ENCODE data around the gene SERPINH1.

The SERPINH1 gene

GRCh38 chr11:75547617-75548058 lies 14.4 kb upstream of the SERPINH1 start:
- H3K4me3 ChIP-seq (ENCODE audit: low read depth, low read length) = no peak overlapping the region
- peak; percentile 6 for DNase-seq (ENCODE audit: low read depth)
- TF ChIP-seq, protein P1, sequence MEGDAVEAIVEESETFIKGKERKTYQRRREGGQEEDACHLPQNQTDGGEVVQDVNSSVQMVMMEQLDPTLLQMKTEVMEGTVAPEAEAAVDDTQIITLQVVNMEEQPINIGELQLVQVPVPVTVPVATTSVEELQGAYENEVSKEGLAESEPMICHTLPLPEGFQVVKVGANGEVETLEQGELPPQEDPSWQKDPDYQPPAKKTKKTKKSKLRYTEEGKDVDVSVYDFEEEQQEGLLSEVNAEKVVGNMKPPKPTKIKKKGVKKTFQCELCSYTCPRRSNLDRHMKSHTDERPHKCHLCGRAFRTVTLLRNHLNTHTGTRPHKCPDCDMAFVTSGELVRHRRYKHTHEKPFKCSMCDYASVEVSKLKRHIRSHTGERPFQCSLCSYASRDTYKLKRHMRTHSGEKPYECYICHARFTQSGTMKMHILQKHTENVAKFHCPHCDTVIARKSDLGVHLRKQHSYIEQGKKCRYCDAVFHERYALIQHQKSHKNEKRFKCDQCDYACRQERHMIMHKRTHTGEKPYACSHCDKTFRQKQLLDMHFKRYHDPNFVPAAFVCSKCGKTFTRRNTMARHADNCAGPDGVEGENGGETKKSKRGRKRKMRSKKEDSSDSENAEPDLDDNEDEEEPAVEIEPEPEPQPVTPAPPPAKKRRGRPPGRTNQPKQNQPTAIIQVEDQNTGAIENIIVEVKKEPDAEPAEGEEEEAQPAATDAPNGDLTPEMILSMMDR (IDR thresholded peaks at IDR 0.05; ENCODE audit: control insufficient read depth, extremely low read depth, insufficient read depth) = peak; percentile 74

GRCh38 chr11:75548595-75549272 lies 13.3 kb upstream of the SERPINH1 start:
- no peak overlapping the region for H3K4me3 ChIP-seq (ENCODE audit: low read depth, low read length)
- no peak for DNase-seq (ENCODE audit: low read depth)
- TF ChIP-seq, protein P1 (IDR thresholded peaks at IDR 0.05; ENCODE audit: control insufficient read depth, extremely low read depth, insufficient read depth) = no peak

- DNase-seq (ENCODE audit: low read depth) = no peak
- H3K4me3 ChIP-seq (ENCODE audit: low read depth, low read length) = no peak overlapping the region
- TF ChIP-seq, protein P1 (IDR thresholded peaks at IDR 0.05; ENCODE audit: control insufficient read depth, extremely low read depth, insufficient read depth) = no peak
These were observed 12.6 kb upstream of the SERPINH1 start for GRCh38 chr11:75549370-75549958.

DNA sequence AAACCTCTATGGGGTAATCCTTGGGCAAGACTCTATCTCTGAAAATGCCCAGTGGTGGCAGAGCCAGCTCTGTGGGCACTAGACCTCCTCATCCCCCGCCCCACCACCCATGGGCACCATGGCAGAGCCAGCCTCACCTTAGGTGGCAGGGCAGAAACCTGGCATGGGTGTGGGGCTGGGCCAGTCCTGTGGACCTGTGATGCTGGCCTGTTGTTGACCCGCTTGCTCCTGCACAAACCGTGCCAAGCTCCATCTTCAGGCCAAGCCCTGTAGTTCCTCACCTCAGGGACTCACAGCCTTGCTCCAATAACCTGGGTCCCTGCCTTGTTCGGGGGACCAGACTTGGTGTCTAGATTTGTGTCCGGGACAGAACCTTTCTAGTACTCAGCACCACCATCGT lies 8.9 kb upstream of the SERPINH1 start:
- no peak overlapping the region for H3K4me3 ChIP-seq (ENCODE audit: low read depth, low read length)
- DNase-seq (ENCODE audit: low read depth) = no peak
- TF ChIP-seq, protein P1 (IDR thresholded peaks at IDR 0.05; ENCODE audit: control insufficient read depth, extremely low read depth, insufficient read depth) = no peak

- no peak overlapping the region for H3K4me3 ChIP-seq (ENCODE audit: low read depth, low read length)
- DNase-seq (ENCODE audit: low read depth) = no peak
- TF ChIP-seq, protein P1 (IDR thresholded peaks at IDR 0.05; ENCODE audit: control insufficient read depth, extremely low read depth, insufficient read depth) = no peak
These were observed 8.2 kb upstream of the SERPINH1 start for GRCh38 chr11:75553889-75554257.

GRCh38 chr11:75554258-75555022 lies 7.6 kb upstream of the SERPINH1 start:
- no peak overlapping the region for H3K4me3 ChIP-seq (ENCODE audit: low read depth, low read length)
- TF ChIP-seq, protein P1 (IDR thresholded peaks at IDR 0.05; ENCODE audit: control insufficient read depth, extremely low read depth, insufficient read depth) = no peak
- DNase-seq (ENCODE audit: low read depth) = no peak
